GM18519 (cell line): Measurements from ENCODE around the gene MACROD2.
"Not testable (repeated sequence)": the region's sequence is repeated elsewhere in the genome, so short reads cannot be mapped to it uniquely, and the experiment has no call there.

Experiments used
- ATAC-seq: cut with Tn5 transposase; IDR thresholded peaks from one replicate; pipeline ENCODE4 v1.9.1; 2021; ENCODE audit warnings: mild to moderate bottlenecking, moderate library complexity; ENCODE audit not compliant: unreplicated experiment, low FRiP score

The MACROD2 gene

DNA sequence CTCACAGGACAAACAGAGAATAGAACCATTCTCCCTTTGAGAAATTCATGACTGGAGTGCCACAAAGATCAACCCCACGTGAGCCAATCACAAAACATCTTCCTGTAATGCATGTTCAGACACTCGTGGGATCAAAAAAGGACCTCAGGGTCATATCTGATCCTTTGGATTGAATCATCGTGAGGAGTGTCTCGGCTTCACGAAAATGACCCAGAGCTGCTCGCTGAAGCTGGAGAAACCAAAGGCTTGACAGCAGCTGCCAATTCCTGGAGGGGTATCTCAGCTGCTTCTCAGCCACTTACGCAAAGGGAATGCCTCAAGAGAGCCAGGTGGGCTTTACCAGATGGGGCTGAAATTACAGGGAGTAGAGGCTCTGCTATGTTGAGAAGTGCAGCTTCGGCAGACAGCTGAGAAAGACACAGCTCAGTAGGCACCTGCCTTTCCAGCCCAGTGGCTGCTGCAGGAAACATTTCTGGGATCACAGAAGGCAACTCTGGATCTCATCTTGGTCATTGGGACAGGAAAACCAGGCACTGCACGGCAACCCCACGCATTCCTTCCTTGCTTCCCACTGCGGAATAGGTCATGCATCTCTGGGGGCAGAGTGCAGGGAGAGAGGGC lies 1764.8 kb downstream of the MACROD2 start:
- ATAC-seq, result no peak

DNA sequence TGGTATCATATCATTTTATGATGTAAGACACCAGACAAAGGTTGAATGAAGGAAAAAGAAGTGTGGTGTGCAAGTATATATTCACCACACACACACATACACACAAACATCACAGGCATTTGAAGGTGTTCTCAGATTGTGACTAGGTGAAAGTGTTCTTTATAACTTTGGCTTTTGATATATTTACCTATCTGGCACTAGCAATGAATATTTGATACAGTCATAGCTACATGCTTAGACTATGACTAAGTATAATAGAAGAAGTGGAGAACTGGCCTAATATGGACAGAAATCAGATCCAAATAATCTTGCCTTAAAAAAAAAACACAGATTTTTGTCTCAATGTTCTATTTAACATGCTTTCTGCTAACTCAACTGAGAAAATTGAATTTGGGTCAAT lies 1768.0 kb downstream of the MACROD2 start:
- no peak for ATAC-seq

DNA sequence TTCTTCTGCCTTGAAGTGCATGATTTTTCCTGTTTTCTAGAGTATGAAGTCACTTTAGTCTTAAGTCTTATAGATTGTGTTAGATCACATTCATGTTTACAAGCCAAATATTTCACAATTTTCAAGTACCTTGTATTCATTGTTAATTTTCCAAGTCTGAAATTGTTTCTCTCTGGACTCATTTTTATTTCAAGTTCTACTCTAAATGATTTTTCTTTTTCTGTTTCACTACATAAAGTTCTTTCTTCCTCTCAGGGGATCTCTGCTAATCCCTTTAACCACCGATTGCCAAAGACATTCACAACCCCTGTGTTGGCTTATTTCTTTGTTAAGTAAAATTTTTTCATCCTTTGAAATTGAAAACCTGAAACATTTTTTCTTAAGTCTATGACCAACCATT lies 1772.3 kb downstream of the MACROD2 start:
- ATAC-seq, result no peak

DNA sequence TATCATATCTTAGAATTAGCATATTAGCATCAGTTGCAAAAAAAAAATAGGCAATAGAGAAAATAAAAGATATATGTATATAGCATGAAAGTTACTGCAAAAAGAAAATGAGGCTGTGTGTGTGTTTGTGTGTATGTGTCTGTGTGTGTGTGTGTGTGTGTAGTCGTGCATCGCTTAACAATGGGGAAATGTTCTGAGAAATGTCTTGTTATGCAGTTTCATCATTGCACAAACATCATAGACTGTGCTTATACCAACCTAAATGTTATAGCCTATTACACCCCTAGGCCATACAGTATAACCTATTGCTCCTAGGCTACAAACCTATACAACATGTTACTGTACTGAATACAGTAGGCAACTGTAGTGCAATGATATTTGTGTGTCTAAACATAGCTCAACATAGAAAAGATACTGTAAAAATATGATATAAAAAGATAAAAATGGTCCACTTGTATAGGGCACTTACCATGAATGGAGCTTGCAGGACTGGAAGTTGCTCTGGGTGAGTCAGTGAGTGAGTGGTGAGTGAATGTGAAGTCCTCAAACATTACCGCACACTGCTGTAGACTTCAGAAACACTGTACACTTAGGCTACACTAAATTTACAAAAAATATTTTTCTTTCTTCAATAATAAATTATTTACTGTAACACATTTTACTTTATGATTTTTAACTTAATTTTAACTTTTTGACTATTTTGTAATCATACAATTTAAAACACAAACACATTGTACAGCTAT lies 1772.9 kb downstream of the MACROD2 start:
- ATAC-seq, result no peak

DNA sequence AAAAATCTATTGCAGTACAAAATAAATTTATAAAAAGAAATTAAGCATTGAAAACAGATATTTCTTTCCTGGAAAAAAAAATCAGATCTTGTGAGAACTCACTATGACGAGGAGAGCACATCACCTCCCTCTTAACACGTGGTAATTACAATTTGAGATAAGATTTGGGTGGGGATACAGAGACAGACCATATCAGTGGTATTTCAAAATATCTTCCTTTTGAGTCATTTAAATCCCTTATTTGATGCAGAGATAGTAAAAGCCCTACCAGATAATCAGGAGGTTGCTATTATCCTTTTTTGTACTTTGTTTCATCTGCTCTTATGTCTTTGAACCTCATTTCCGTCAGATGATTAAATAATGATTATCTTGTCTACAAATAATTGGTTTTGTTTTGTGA lies 1777.5 kb downstream of the MACROD2 start:
- ATAC-seq, result no peak

DNA sequence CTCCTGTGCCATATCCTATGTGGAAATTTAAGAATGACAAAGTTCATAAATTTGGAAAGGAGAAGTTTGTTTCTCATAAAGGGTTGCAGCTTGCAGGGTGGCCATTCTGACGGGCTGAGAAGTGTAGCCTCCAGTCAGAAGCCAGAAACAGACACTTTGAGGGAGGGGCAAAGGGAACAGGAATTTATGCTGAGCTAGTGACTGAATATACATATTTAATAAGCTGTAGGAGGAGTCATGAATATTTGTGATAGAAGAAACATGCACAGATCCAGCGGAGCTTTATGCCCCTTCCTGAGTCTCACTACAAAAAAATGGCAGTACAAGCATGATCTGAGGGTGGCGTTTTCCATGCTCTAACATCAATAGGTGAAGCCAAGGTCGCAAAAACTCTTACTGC lies 1779.6 kb downstream of the MACROD2 start:
- ATAC-seq, result no peak

DNA sequence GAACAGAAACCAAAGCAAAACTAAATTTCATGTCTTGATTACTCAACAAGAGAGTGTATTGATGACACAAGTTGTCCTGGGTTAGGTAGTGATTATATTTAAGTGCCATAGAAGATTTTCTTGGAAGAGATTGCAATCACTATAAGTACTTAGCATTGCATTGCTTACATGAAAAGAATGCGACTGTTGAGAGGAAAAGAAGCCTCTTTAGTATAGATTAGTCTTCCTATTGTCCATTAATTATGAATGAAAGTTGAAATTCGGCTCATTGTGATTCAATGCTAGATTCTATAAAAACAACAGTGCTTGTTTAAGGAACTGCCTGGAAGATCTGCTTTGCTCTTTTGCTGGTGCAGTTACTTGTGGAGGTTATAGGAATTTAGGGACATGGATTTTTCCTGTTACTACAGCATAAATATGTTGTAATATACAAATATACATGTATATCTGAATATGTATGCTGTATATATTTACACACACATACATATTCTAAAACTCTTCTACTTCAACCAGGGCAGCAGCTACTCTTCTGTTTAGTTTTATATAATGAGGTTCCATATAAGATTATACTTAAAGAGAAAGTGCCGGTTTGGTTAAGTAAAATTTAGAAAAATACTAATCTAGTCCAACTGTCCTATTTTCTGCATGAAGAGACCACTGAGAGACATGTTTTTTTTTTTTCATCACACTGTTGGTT lies 1781.6 kb downstream of the MACROD2 start:
- no peak for ATAC-seq

DNA sequence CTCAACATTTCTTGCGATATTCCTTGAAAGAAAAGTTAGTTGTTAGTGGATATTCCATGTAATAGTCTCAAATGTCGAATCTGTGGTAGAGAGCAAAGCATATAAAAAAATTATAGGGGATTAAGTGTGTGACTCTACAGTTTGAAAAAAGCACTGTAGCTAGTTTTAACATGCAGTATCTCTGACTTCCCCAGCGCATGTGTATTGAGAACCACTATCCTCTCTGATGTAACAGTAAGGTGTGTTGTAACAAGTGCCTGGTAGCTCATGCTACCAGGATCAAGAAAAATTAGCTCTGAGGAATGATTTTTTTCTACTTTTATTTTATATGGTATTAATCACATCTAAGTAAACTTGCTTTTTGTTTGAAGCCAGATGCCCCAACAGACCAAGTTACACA lies 1788.7 kb downstream of the MACROD2 start:
- ATAC-seq, result no peak

DNA sequence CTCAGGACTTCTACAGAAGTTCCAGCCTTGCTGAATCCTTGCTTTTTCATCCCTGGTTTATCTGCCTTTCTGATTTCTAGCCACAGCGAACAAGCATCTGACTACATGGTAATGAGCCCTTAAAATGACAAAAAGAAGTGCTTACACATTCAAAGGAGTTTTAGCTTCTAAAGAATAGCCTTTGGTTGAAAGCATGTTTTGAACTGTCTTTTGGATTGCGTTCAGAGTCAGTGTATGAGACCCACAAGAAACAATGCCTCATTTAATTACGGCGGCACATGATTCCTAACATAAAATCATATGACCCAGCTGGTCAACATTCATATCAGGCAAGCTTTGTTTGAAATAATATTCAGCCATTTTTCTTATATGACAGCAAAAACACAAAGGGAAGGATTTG lies 1793.8 kb downstream of the MACROD2 start:
- no peak for ATAC-seq

DNA sequence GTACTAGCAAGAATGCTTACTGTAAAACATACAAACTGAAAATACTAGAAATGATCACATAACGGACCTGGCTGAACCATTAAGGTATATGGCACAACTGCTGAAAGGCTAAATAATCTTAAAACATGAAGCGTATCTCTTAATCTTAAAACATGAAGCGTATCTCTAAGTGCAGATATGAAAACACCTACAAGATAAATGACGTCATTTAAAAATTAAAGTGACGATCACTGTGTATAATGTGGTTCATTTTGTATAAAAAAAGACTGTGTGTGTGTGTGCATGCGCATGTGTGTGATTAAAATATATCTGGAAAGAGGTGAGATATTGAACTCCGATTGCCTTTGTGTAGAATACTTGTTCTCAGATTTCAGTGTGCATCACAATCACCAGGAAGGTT lies 1797.5 kb downstream of the MACROD2 start:
- ATAC-seq, result no peak

DNA sequence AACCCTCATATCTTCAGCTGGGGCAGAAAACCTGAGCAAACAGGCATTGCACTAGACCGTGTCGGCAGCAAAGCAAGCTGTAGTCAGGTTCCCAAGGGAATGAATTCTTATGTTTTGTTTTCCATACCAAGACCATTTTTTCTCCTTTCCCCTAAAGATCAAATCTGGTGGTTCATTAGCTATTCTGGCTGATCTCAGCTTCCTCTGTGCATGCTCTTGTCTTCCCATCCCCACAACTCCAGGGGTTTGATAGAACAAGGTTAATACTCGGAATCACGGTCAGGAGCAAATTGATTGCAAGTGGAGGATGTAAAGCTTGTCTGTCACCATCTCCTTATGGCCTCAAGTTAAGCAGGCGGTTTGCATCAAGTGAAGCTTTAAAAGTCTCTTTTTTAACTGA lies 1799.1 kb downstream of the MACROD2 start:
- ATAC-seq, result no peak

DNA sequence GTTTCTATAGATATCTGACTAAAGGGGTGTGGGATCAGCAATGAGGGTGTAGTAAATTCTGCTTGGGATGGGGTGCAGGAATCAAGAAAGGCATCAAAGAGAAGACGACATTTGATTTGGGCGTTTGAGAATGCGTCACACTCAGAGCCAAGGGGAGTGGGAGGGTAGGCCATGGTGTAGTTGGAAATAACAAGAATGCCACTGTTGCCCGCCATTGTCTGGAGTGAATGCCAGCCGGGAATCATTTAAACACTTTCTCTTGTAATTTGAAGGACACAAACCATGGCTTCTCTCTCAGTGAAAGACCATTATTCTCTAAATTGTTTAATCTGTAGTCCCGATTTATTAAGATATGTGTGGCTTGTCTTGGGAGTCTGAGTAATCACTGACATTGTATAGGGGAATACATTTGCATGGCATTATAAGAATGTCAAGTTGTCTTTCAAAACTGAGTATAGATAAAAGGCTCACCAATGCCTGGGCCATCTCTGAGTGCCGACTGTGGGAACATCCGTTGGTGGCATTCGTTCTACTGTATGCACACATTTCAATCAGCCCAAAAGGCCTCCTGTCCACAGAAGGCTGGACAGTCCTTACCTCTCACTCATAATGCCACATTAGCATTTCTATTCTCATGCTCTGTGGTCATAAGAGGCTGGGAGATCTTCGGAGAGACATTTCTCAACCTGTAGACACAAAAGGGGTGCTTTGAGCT lies 1800.1 kb downstream of the MACROD2 start:
- ATAC-seq, result no peak

DNA sequence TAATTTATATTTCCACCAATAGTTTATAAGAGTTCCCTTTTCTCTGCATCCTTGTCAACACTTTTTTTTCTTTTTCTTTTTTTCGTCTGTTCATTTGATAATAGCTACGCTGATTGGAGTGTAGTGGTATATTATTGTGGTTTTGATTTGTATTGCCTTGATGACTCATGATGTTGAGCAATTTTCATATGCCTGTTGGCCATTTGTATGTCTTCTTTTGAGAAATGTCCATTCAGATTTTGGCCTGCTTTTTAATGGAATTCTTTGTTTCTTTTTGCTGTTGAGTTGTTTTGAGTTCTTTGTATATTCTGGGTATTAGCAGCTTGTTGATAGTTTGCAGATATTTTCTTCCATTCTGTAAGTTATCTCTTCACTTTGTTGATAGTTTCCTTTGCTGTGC lies 1804.6 kb downstream of the MACROD2 start:
- no peak for ATAC-seq

DNA sequence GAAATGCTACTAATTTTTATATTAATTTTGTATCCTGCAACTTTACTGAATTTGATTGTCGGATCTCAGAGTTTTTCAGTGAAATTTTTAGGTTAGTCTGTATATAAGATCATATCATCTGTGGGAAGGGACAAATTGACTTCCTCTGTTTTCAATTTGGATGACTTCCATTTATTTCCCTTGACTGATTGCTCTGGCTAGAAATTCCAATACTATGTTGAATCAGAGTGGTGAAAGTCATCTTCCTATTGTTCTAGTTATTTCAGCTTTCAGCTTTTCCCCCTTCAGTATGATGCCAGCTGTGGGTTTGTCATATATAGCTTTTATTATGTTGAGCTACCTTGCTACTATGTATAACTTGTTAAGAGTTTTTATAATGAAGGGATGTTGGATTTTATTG lies 1806.7 kb downstream of the MACROD2 start:
- no peak for ATAC-seq

DNA sequence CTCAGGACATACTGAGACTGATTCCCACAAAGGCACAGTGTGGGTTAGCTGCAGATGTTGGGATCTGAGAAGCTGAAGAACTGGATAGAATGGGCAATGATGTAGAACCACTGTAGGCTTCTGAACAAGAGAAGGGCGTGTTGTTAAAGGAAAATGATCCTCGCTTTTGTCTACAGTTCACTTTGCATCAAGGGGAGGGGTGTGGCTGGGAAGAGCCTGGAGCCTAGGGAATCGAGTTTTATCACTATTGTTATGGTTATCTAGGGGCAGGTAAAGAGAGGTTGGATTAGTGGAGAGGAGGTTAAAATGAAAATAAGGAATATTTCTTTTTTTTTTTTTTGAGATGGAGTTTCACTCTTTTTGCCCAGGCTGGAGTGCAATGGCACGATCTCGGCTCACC lies 1809.8 kb downstream of the MACROD2 start:
- ATAC-seq, result no peak

DNA sequence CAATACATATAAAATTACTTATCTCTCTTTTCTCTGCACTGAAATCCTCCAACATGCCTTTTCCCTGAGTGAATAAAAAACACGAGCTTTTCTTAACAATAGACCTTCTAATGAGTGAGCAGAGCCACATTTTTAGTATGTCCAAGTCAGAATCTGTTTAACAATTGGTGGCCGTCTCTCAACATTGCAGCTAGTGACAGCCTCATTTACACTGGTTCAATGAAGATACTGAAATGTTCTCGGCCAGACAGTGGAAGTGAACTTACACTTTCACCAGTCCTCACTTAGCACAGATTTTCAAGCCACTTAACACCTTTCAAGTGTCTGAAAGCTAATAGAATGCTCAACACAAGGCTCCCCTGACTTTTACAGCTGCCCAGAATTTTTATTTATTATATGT lies 1810.8 kb downstream of the MACROD2 start:
- ATAC-seq, result no peak

DNA sequence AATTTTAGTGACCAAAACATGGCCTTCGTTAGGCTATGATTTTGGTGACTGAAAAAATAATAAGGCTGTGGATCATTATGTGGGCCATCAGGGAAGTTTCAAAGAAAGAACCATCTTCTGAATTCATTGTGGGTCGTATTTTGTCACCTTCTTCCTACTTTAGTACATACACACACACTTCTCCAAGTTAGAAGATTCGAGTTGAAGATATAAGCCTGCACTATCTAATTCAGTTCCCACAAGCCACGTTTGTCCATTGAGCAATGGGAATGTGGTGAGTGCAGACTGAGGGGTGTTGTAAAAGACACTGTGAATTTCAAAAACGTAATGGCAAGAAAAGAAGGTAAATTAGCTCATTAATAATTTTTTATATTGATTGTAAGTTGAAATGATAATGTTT lies 1812.0 kb downstream of the MACROD2 start:
- no peak for ATAC-seq

DNA sequence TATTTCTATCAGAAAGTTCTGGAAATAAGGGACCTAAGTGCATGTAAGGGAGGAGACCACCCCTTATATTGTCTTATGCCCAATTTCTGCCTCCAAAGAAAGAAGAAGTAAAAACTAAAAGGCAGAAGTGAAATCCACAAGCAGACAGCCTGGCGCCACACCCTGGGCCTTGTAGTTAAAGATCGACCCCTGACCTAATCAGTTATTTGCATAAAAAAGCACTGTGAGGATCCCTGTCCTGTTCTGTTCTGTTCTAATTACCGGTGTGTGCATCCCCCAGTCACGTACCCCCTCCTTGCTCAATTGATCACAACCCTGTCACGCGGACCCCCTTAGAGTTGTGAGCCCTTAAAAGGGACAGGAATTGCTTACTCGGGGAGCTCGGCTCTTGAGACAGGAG lies 1812.5 kb downstream of the MACROD2 start:
- ATAC-seq, result not testable (repeated sequence)

DNA sequence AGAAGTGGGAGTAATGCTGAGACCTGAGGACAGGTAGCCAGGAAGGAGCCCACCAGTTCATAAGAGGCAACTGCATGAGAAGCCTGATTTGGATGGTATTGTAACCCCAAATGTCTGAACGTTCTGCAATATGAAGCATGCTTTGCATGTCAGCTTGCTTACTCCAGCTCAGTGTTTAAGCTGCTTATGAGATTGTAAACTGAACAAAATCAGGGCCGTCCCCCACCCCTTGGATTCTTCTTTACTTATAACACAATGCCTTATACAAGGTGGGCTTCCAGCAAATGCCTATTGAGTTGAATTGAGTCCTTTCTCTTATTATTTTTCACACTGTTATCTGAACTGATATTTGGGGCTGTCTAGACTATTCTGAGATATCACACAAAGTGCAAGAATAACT lies 1816.6 kb downstream of the MACROD2 start:
- ATAC-seq, result no peak

DNA sequence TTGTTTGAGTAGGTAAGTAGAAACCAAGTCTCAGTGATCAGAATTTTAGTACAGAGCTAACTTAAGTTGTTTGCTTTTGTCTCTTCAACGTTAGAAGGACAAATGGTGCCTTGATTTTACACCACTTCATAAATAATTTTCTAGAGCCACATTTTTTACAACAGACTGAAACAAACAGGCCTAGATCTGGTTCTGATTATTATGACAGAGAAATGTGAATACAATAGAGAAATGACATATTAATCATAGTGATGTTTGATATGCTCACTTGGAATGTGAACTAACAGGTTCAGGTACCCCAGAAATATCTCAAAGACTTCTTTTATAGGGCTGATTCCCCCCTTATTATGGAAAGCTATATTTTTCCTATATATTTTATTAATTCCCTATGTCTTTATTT lies 1817.4 kb downstream of the MACROD2 start:
- ATAC-seq, result no peak

DNA sequence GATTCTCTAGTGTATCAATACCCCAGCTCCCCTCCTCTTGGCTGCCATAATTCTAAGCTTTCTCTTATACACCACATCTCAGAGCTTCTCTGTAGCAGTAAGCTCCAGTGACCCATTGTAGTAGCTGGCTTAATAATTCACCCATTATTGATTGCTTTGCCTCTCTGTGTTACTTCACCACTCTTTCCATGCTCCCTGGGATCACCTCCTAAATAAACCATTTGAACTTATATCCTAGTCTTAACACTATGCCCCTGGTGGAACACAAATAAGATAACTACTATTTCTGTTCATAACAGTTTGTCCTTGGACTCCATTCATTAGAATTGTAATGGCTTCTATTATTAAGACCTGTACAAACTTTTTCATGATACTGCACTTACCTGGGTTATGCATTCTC lies 1819.0 kb downstream of the MACROD2 start:
- no peak for ATAC-seq
